ENCODE data around the gene PARD3B. TPM values are rescaled to one million over a fixed set of nuclear protein-coding genes. Genes with fewer than 3 reads are reported as not detected.
A peak's percentile ranks its signal among the peaks of the same experiment; 100 is the strongest.

Gene PARD3B
- total and polyA plus RNA-seq, 2 of the 8 experiments (the other 6 are each of a cell fraction or from before 2014, with no cell fraction given), result 1.2 to 5.7 TPM

GRCh38 chr2:205481861-205482260 lies 936.6 kb downstream of the PARD3B start:
- peak overlapping the region; percentile 75 for H4K5ac ChIP-seq (ENCODE audit: insufficient read length, low read depth, low read length)
- H3K36me3 ChIP-seq (ENCODE audit: control insufficient read depth in 2 of 4, insufficient read depth in 4 of 4, low read length in 3 of 4), result no peaks in the 10 kb centered on the region
- no peak overlapping the region for H2AFZ ChIP-seq (ENCODE audit: low read length)
- H3K56ac ChIP-seq (replicated peaks; ENCODE audit: insufficient read length, low read depth, low read length), result no peak overlapping the region
- POLR2A ChIA-PET (ENCODE audit: partially characterized antibody), result interaction anchor here (1.5 kb wide), 1 partner anchor 16 kb away, joined by 6 read pairs; no protein-coding TSS in a partner anchor
- H2BK120ac ChIP-seq (replicated peaks; ENCODE audit: low read depth, low read length), result peak overlapping the region; percentile 99
- peaks cover 11 to 32% (median 20%) of the 10 kb centered on the region in 4 experiments for H3K4me1 ChIP-seq (replicated peaks in 1 of 4; ENCODE audit: control insufficient read depth in 3 of 4, insufficient read depth in 4 of 4, low read length in 3 of 4)
- CTCF ChIA-PET (ENCODE audit: partially characterized antibody), result interaction anchor here (1.0 to 1.7 kb wide), 2 partner anchors 15 to 63 kb away, joined by 3 to 5 read pairs; no protein-coding TSS in a partner anchor
- no peak overlapping the region for H4K8ac ChIP-seq (ENCODE audit: extremely low read depth, insufficient read depth, low read length)
- peak overlapping the region; percentile 95 for H3K18ac ChIP-seq (ENCODE audit: extremely low read depth, low read length)
- H2BK12ac ChIP-seq (ENCODE audit: low read depth, low read length), result peak overlapping the region; percentile 97
- H3K79me2 ChIP-seq (ENCODE audit: control insufficient read depth in 1 of 2, insufficient read depth in 2 of 2, low read length in 2 of 2), result no peaks in the 10 kb centered on the region
- no peaks in the 10 kb centered on the region for H3K79me1 ChIP-seq (ENCODE audit: low read depth, low read length)
- no peak for TF ChIP-seq TBP (IDR thresholded peaks at IDR 0.05; ENCODE audit: low read depth, low read length)
- TF ChIP-seq PHF8 (conservative IDR thresholded peaks at IDR 0.05; ENCODE audit: low read depth, low read length), result no peak
- TF ChIP-seq SP1 (IDR thresholded peaks at IDR 0.05; ENCODE audit: low read depth, low read length), result no peak
- no peak for TF ChIP-seq GABPA (IDR thresholded peaks at IDR 0.05; ENCODE audit: borderline replicate concordance, insufficient read depth, low read length)
- no peaks in the 10 kb centered on the region for H3K9me3 ChIP-seq (ENCODE audit: insufficient read depth in 2 of 2, low read depth in 1 of 2, low read length in 1 of 2)
- H3K27ac ChIP-seq (ENCODE audit: low read depth, low read length), result peak overlapping the region; percentile 83; the same call in 1 of the 2 replicates
- no peak overlapping the region for H3K23ac ChIP-seq (ENCODE audit: insufficient read length)
- peak overlapping the region; percentile 79 for H3K4ac ChIP-seq (replicated peaks; ENCODE audit: insufficient read length, low read depth, low read length)
- peak overlapping the region; percentile 96 for H4K91ac ChIP-seq (replicated peaks; ENCODE audit: insufficient read length, low read length)
- FAIRE-seq (no peak), DNase-seq (ENCODE audit: low read depth in 1 of 2, low spot score in 2 of 2) (no peak)
- H3K4me2 ChIP-seq (ENCODE audit: insufficient read depth in 1 of 2, low read depth in 2 of 2, low read length in 2 of 2), result peak overlapping the region; percentile 50 to 71
- H2BK15ac ChIP-seq (ENCODE audit: low read length), result no peak overlapping the region
- peak overlapping the region; percentile 50 for H3K14ac ChIP-seq (ENCODE audit: insufficient read length)
- H3K23me2 ChIP-seq (ENCODE audit: low read depth, low read length), result no peaks in the 10 kb centered on the region
- H2BK5ac ChIP-seq (ENCODE audit: low read depth, low read length), result peak overlapping the region; percentile 94
- 84% methylated on average over 5 of the region's 5 CpGs; no CpG with 5 or more reads in 1 of the 2 experiments for WGBS, 2 experiments (ENCODE audit: extremely low coverage in 1 of 2, insufficient coverage in 1 of 2, insufficient read length in 1 of 2, insufficient replicate concordance in 2 of 2, low coverage in 1 of 2, low lambda C conversion rate in 2 of 2, missing lambda C conversion rate in 1 of 2)
- H4K20me1 ChIP-seq (replicated peaks in 1 of 2; ENCODE audit: control insufficient read depth in 1 of 2, insufficient read depth in 2 of 2, low read length in 2 of 2), result no peaks in the 10 kb centered on the region
- H3K27me3 ChIP-seq (replicated peaks in 1 of 4; ENCODE audit: control insufficient read depth in 3 of 4, extremely low read depth in 1 of 4, insufficient read depth in 3 of 4, low read length in 3 of 4), result no peaks in the 10 kb centered on the region
- H3K9ac ChIP-seq (replicated peaks in 1 of 4; ENCODE audit: extremely low read depth in 1 of 4, low read depth in 3 of 4, low read length in 3 of 4), result no peak overlapping the region; a peak in 2 of 7 replicates
- peak overlapping the region; percentile 91 for H2AK5ac ChIP-seq (ENCODE audit: low read depth, low read length)
- peak overlapping the region in 1 of 4 experiments; percentile 29; a peak in 1 of 8 replicates for H3K4me3 ChIP-seq (ENCODE audit: extremely low read depth in 1 of 4, insufficient read depth in 2 of 4, low read depth in 3 of 4, low read length in 4 of 4)
- peak overlapping the region; percentile 83 for H2BK20ac ChIP-seq (ENCODE audit: low read length)

All from H1 (cell line).